Rectal smooth muscle tissue (tissue), 1 donor: ENCODE results near the gene KRTAP12-1.
"Not testable (repeated sequence)": the region's sequence is repeated elsewhere in the genome, so short reads cannot be mapped to it uniquely, and the experiment has no call there.

Experiments used
- H3K27ac ChIP-seq: one replicate; pipeline ENCODE4 v1.7.0; 2013; ENCODE audit warnings: low read depth, low read length, inconsistent platforms
- H3K27me3 ChIP-seq: one replicate; pipeline ENCODE4 v1.7.0; 2013; ENCODE audit warnings: low read length; ENCODE audit not compliant: control insufficient read depth, insufficient read depth
- H3K36me3 ChIP-seq: one replicate; pipeline ENCODE4 v1.7.0; 2013; ENCODE audit warnings: low read length; ENCODE audit not compliant: control insufficient read depth, insufficient read depth
- H3K4me1 ChIP-seq: one replicate; pipeline ENCODE4 v1.7.0; 2013; ENCODE audit warnings: low read length; ENCODE audit not compliant: control insufficient read depth, insufficient read depth
- H3K4me3 ChIP-seq: one replicate; pipeline ENCODE4 v1.7.0; 2013; ENCODE audit warnings: low read length
- H3K9ac ChIP-seq: one replicate; pipeline ENCODE4 v1.7.0; 2013; ENCODE audit warnings: low read length

The KRTAP12-1 gene

DNA sequence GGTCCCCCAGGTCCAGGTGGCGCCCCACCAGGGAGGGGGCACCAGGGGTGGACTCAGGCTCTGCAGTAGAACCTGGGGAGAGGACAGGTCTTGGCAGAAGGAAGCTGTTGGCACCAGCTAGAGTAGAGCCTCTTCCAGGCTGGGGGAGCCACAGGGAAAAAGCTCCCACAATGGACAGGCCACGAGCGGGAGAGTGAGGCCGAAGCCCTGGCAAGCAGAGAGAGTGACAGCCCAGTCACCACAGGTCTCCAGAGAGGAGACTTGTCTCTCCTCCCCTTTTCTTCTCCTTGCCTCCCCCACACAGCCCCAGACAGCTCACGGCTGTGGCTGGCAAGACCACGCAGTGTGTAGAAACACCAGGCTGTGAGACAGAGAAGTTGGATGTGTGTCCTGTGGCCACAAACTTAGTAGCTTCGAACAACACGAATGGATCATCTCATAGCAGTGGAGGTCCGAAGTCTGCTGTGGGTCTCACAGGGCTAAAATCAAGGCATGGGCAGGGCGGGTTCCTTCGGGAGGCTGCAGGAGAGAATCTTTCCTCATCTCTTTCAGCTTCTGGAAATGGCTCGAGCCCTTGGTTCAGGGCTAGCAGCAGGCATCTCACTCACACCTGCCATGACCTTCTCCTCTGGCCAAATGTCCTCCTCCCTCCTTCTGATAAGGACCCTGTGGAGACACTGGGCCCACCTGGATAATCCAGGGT lies 30.8 kb downstream of the KRTAP12-1 start:
- no peaks in the 10 kb centered on the region for H3K4me1 ChIP-seq
- no peaks in the 10 kb centered on the region for H3K27me3 ChIP-seq
- H3K9ac ChIP-seq = no peak overlapping the region
- H3K36me3 ChIP-seq = no peaks in the 10 kb centered on the region
- no peak overlapping the region for H3K27ac ChIP-seq
- H3K4me3 ChIP-seq = no peak overlapping the region

DNA sequence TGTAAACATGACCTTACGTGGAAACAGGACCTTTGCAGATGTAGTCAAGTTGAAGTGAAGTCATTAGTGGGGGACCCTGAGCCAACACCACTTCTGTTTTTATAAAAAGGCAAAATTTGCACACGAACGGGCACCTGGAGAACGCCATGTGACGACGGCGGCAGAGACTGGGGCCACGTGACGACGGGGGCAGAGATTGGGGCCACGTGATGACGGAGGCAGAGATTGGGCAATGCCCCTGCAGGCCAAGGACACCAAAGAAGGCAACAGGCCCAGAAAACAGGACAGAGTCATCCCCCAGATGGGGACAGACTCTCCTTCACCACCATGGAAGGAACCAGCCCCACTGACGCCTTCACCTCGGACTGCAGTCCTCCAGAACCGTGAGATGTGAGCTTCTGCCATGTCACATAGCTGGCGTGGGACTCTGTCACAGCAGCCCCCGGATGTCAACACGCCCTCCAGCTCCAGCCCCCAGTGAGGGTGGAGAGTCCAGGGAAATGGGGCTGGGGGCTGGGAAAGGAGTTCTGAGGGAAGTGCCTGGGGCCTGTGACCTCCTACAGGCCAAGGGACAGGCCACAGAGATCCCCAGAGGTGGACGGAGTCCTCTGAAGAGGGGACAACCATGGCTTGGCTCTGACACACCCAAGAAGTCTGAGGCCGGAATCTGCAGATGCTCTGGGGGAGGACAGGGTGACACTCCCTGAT lies 31.5 kb downstream of the KRTAP12-1 start:
- no peak overlapping the region for H3K9ac ChIP-seq
- H3K27me3 ChIP-seq = no peaks in the 10 kb centered on the region
- H3K27ac ChIP-seq = no peak overlapping the region
- no peaks in the 10 kb centered on the region for H3K36me3 ChIP-seq
- H3K4me1 ChIP-seq = no peaks in the 10 kb centered on the region
- H3K4me3 ChIP-seq = no peak overlapping the region

DNA sequence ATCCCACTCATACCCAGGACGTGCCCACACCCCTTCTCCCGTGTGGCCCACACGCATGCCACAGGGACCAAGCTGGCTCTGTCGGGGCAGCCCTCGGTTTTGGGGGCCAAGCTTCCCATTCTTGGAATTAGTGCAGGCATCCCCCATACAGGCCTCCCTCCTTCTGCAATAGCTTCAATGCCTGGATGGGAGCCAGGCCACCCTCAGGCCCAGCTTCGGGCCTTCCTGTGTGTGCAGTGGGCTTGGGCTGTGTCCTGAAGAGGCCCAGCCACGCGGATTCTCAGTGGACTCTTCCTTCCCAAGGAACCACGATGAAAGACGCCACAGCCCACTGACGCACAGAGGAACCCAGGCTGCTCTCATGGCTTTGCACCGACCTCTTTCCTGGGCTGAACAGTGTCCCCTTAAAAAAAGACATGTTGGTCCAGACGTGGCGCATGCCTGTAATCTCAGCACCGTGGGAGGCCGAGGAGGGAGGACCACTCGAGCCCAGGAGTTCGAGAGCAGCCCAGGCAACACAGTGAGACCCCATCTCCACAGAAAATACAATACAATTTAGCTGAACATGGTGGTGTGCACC lies 32.4 kb downstream of the KRTAP12-1 start:
- no peaks in the 10 kb centered on the region for H3K36me3 ChIP-seq
- H3K4me1 ChIP-seq = no peaks in the 10 kb centered on the region
- H3K27me3 ChIP-seq = no peaks in the 10 kb centered on the region
- no peak overlapping the region for H3K27ac ChIP-seq
- H3K9ac ChIP-seq = no peak overlapping the region
- H3K4me3 ChIP-seq = no peak overlapping the region

DNA sequence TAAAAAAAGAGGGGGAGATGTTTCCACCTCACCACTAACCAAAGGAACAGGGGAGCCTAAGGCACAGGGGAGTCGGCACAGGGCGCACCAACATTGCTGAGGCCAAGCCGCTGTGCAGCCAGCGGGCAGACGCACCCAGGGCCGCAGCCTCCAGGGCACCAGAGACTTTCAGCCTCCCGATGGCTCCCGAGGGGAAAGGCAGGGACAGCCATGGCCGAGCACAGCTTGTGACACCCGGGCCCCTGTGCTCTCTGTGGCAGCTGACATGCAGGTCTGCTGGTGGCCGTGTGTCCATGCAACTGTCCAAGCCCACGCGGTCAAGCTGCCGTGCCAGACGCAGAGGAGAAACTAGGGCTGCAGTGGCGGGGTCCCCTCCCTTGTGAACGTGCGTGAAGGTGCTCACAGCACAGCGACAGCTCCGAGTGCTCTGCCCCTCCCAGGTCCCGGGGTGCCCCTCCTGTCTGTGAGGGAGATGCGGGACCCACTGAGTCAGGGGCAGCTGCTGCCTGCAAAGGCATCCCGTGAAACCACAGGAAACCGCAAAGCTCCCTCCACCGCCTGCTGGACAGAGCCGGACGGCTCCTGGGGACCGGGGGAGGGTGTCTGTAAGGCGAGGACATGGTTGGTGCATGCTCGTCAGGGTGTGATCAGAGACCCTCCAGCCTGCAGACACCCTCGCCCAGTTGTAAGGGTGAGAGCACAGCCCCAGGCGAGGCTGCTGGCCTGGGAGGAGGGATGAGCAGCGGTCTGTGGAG lies 33.2 kb downstream of the KRTAP12-1 start:
- Histone ChIP-seq H3K27ac (no peak overlapping the region), H3K4me3 (no peak overlapping the region), H3K36me3 (no peaks in the 10 kb centered on the region), H3K9ac (no peak overlapping the region), H3K27me3 (no peaks in the 10 kb centered on the region), H3K4me1 (no peaks in the 10 kb centered on the region)

DNA sequence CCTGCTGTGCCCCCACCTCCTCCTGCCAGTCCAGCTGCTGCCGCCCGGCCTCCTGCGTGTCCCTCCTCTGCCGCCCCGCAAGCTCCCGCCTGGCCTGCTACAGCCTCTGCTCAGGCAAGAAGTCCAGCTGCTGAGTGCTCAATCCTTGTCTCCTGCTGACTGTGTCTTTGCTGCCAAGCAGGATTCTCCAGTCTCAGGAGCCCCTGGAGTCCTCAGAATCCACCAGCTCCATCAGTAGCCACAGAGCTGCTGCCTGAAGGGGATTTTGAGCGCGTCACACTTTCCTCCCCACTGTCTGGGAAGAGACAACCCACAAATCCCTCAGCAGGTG lies 34.8 kb downstream of the KRTAP12-1 start:
- Histone ChIP-seq H3K4me3 (no peak overlapping the region), H3K36me3 (no peaks in the 10 kb centered on the region), H3K4me1 (no peaks in the 10 kb centered on the region), H3K27me3 (no peaks in the 10 kb centered on the region), H3K27ac (no peak overlapping the region), H3K9ac (no peak overlapping the region)

DNA sequence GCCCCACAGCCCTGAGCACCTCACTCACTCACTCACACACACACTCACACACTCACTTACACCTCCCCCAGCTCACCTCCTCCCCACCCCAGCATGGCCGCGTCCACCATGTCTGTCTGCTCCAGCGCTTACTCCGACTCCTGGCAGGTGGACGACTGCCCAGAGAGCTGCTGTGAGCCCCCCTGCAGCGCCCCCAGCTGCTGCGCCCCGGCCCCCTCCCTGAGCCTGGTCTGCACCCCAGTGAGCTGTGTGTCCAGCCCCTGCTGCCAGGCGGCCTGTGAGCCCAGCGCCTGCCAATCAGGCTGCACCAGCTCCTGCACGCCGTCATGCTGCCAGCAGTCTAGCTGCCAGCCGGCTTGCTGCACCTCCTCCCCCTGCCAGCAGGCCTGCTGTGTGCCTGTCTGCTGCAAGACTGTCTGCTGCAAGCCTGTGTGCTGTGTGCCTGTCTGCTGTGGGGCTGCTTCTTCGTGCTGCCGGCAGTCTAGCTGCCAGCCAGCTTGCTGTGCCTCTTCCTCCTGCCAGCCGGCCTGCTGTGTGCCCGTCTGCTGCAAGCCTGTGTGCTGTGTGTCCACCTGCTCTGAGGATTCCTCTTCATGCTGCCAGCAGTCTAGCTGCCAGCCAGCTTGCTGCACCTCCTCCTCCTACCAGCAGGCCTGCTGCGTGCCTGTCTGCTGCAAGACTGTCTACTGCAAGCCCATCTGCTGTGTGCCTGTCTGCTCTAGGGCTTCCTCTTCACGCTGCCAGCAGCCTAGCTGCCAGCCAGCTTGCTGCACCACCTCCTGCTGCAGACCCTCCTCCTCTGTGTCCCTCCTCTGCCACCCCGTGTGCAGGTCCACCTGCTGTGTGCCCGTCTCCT lies 35.4 kb downstream of the KRTAP12-1 start, which contains the start of gene KRTAP10-11:
Gene KRTAP10-11, plus strand, starts transcription at position 49 of the 856 bp plus-strand sequence. Its CDS starts 45 bp downstream, at position 94.
- H3K27me3 ChIP-seq, H3K9ac ChIP-seq, H3K27ac ChIP-seq, H3K36me3 ChIP-seq, H3K4me1 ChIP-seq, H3K4me3 ChIP-seq: not testable (repeated sequence)

DNA sequence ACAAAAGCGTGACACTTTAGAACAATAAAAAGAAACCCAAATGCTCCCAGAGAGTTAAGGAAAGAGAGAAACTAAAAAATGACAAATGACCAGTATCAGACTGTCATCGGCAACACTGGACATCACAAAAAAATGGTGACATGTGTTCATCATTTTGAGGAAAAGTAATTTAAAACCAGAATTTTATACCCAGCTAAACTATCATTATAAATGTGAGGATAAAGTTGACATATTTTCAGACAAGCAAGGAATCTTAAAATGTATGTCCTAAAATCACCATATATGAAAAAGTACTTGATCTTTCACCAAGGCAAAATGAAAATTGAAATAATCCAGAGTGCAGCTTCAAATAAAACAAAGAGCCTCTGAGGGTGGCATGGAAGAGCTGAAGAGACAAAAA lies 37.1 kb downstream of the KRTAP12-1 start:
- Histone ChIP-seq H3K27me3 (no peaks in the 10 kb centered on the region), H3K4me3 (no peak overlapping the region), H3K4me1 (no peaks in the 10 kb centered on the region), H3K27ac (no peak overlapping the region), H3K9ac (no peak overlapping the region), H3K36me3 (no peaks in the 10 kb centered on the region)

DNA sequence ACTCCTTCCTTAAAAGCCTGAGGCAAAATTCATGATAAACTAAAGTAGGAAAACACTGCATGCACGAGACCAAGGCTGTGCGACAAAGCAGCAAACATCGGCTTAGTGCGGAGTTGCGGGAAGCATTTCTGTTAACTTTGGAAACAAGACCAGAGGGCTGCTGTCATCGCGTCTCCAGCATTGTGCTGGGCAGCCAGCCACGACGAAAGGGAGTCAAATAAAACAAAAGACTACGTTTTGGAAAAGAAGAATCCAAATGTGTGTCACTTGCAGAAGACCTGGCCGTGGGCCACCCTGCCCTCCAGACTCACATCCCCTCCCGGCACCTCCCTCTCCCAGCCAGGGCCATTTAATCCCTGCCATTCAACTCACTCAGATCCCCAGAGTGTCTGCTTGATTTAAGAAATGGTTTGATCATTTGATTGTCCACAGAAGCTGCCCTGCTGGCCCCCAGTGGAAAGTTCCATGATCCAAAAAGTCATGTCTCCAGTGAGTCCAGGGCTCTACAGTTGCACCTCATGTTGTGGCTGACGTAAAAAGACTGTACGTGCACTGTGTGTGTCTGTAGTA lies 38.1 kb downstream of the KRTAP12-1 start:
- Histone ChIP-seq H3K36me3 (no peaks in the 10 kb centered on the region), H3K4me1 (no peaks in the 10 kb centered on the region), H3K9ac (no peak overlapping the region), H3K27ac (no peak overlapping the region), H3K27me3 (no peaks in the 10 kb centered on the region), H3K4me3 (no peak overlapping the region)

DNA sequence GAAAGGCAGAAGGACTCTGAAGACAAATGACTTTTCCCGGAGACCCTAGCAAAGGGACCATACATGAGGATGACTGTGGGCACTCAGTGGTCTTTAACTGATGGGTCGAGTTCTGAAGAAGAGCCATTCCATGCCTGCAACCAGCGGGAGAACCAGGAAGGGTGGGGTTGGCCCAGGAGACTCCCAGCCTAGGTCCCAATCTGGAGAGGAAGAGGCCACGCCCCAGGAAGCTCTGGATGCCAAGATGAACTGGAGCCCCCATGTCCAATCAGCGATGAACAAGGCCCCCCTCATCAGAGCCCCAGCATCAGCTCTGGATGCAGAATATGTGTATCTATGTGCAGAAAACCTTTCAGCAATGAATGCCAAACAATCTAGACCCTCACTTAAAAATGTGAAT lies 41.2 kb downstream of the KRTAP12-1 start:
- Histone ChIP-seq H3K4me1 (no peaks in the 10 kb centered on the region), H3K27ac (no peak overlapping the region), H3K27me3 (no peaks in the 10 kb centered on the region), H3K36me3 (no peaks in the 10 kb centered on the region), H3K4me3 (no peak overlapping the region), H3K9ac (no peak overlapping the region)

DNA sequence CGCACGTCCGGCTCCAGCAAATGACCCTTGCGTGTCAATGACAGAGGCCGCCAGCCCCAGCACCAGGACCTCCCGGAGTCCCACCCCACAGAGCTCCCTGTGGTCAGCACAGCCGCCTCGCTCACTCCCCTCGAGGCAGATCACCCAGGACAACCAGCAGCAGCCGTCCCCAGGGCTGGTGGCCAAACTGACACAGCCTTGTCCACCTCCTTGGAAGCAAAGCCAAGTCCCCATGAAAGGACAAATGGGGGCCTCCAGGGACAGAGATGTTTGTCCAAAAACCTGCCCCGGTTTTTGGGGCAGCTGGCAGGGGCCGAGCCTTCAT lies 42.7 kb downstream of the KRTAP12-1 start:
- H3K36me3 ChIP-seq = no peaks in the 10 kb centered on the region
- no peak overlapping the region for H3K9ac ChIP-seq
- H3K27me3 ChIP-seq = no peaks in the 10 kb centered on the region
- no peak overlapping the region for H3K4me3 ChIP-seq
- no peak overlapping the region for H3K27ac ChIP-seq
- no peaks in the 10 kb centered on the region for H3K4me1 ChIP-seq

DNA sequence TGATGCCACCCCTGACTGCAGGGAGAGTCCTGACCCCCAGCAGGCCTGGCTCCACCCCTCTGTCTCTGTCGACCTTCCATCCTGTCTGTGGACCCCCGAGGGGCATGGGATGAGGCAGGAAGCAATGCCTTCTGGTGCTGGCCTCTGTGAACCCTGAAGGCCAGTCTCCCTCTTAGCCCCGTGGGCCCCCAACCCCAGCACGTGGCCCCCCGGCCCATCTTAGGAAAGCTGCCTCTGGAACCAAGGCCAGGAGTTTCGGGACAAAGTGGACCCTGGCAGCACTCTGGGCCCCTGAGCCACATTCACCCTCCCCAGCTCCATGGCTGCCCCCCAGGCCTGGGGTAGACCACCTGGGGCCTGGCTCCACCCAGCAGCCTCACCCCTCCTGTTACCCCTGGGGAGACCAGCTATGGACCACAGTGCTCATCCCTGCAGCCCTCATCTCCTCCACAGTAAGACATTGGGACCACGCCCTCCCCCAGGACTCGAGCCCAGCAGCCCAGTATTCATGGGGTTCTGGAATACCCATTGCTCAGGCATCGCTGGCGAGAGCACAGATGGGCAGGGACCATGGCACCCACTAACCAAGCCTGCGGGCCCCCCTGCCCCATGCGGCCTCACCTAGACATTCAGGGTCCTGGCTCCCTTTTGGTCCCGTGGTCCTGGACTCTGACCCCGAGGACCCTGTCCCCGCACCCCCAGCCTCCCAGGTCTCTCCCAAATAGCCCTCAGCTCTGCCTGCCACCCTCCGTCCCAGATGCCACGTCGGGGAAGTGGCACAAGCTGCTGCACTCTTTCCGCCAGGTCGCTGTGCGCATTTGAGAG lies 43.2 kb downstream of the KRTAP12-1 start:
- H3K27ac ChIP-seq, H3K9ac ChIP-seq, H3K4me1 ChIP-seq, H3K36me3 ChIP-seq, H3K27me3 ChIP-seq, H3K4me3 ChIP-seq: not testable (repeated sequence)
